Neural progenitor cell (in vitro differentiated cells): Measurements from ENCODE around the gene DNAJC21.

Experiments used
- CTCF ChIP-seq: fragments of 200-600 bp; sonication (generic); IDR thresholded peaks from 2 replicates; pipeline ENCODE4 v1.5.1; 2017; ENCODE audit warnings: antibody characterized with exemption, mild to moderate bottlenecking
- EZH2 ChIP-seq: fragments of 200-600 bp; sonication (generic); IDR thresholded peaks from 2 replicates; pipeline ENCODE4 v1.6.1; 2017; ENCODE audit warnings: antibody characterized with exemption, mild to moderate bottlenecking, moderate library complexity

GRCh38 chr5:34926318-34926888 lies 3.0 kb upstream of the DNAJC21 start:
- TF ChIP-seq CTCF (no peak), EZH2 (no peak)
